GM13976 (cell line): Measurements from ENCODE around the gene ARHGAP26.
"Not testable (repeated sequence)": the region's sequence is repeated elsewhere in the genome, so short reads cannot be mapped to it uniquely, and the experiment has no call there.

ENCODE experiments used
- DNase-seq: peaks from one replicate; pipeline ENCODE4 v3.0.0; 2012; ENCODE audit warnings: low spot score
- in situ Hi-C: fragments of 300-500 bp; cut with MboI; formaldehyde crosslinking; loops from one replicate; pipeline ENCODE4 v1.12.0; 2022; ENCODE audit warnings: low sequenced_read_pairs, mixed read lengths, inconsistent platforms; ENCODE audit not compliant: unreplicated experiment
- TF ChIP-seq, protein P1 (sequence below): IDR thresholded peaks from 2 replicates; pipeline ENCODE4 v1.5.1; 2012; ENCODE audit warnings: borderline replicate concordance, mild to moderate bottlenecking; ENCODE audit not compliant: insufficient read depth; ENCODE audit errors: extremely low read depth, missing control alignments, control extremely low read depth

Gene ARHGAP26

DNA sequence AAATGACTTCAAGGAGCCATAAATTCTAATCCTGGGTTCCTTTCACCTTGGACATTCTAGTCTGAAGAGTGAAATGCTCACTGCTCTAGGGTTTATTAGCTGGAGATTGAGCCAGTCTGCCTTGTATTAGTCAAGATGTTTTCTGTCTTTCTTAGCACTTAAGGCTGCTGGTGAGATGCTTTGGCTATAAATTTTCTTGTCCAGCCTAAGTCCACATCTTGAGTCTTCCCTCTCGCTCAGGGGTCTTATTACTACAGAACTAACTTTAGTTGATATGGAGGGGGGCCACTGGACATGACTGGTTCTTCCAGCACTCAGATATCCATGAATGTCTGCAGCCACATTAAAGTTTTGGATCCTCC is 316.4 kb downstream of the ARHGAP26 start:
- in situ Hi-C loops = no loop called here
- no peak for DNase-seq
- TF ChIP-seq, protein P1, sequence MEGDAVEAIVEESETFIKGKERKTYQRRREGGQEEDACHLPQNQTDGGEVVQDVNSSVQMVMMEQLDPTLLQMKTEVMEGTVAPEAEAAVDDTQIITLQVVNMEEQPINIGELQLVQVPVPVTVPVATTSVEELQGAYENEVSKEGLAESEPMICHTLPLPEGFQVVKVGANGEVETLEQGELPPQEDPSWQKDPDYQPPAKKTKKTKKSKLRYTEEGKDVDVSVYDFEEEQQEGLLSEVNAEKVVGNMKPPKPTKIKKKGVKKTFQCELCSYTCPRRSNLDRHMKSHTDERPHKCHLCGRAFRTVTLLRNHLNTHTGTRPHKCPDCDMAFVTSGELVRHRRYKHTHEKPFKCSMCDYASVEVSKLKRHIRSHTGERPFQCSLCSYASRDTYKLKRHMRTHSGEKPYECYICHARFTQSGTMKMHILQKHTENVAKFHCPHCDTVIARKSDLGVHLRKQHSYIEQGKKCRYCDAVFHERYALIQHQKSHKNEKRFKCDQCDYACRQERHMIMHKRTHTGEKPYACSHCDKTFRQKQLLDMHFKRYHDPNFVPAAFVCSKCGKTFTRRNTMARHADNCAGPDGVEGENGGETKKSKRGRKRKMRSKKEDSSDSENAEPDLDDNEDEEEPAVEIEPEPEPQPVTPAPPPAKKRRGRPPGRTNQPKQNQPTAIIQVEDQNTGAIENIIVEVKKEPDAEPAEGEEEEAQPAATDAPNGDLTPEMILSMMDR = no peak

DNA sequence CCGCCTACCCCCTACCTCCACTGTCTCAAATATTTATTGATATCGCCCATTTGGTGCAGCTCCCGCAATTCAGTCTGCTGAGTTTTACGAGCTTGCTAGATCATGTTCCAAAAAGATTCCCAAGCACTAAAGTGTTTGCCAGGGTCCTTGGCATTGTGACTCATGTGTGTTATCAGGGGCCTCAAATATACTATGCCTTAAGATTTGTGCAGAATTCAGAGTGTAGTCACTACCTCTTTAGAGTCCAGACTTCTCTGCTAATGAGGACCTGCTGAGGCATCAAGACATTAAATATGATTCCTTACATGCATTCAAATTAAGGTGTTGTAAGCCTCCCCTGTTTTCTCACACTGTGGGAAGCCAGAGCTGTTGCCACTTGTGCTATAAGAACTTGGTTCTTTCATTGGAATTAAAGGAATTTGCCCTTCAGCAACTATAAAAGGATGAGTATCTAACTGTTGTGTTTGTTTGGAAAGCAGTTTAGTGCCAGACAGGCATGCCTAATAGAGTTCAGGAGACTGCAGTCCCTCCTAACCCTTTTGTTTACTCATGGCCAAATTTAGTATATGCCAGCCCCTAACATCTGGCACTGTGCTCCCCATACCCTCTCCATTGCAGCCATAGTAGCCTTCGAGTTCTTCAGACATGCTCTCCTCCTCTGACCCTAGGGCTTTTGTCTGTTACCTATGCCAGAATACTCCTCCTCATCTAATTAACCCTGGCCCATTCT is 316.9 kb downstream of the ARHGAP26 start:
- in situ Hi-C loops = no loop called here
- no peak for DNase-seq
- TF ChIP-seq, protein P1 = no peak

DNA sequence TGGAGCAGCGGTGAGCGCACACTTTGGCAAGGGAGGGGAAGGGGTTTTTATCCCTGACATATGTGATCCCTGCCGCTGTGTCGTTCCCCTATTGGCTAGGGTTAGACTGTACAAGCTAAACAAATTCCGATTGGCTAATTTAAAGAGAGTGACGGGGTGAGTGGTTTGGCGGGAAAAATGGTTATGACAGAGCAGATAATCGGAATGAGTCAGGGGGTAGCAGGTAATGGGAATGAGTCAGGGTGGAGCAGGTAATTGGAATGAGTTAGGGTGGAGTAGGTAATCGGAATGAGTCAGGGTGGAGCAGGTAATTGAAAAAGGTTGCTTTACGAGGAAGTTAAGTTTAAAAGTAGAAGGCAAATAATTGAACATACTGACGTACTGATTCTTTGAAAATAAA is 318.5 kb downstream of the ARHGAP26 start:
- DNase-seq, in situ Hi-C loops: not testable (repeated sequence)

DNA sequence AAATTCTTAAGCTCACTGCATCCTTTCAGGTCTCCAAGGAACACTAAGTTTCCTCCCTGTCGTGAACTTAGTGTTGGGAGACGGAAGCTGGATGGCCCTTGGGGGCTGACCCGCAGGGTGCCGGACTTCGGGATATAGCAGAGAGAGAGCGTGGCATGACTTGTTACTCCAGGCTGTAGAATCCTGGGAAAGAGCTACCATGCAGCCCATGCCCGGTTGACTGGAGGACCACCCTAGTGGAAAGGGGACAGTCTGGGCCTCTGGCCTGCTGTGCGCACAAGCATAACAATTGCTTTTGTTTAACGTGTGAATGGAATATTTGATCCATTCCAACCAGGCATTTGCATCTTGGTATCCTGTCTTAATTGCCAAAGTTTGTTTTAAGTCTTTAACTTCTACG is 319.9 kb downstream of the ARHGAP26 start:
- DNase-seq, in situ Hi-C loops: not testable (repeated sequence)

DNA sequence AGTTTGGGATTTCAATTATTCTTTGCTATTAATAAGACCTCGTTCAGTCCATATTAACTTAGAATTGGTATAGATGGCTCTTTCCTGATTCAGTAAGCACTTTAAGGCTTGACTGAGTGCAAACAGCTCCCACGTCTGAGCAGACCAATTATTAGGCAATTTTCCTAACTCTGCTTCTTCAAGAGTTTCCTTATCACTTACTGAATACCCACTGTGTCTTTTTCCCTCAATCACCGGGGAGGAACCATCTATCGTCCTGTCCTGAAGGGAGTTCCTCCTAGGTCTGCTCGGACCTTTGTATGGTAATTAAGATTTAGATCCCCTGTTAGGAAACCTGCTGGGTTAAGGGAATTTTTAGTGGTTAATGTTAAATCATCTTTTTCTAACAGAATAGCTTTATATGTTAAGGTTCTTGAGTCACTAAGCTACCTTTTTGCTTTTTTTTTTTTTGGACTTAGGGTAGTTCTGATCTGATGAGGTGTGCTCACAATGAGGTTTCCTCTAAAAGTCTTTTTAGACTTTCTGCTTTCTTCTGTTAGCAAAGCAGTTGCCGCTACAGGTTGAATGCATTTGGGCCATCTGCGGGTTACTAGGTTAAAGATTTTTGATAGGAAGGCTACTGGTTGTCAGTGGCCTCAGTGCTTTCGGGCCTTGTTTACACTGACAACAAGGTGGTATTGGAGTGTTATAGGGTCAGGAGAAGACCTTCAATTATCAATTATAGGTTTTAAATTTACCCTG is 322.7 kb downstream of the ARHGAP26 start:
- in situ Hi-C loops, DNase-seq: not testable (repeated sequence)

DNA sequence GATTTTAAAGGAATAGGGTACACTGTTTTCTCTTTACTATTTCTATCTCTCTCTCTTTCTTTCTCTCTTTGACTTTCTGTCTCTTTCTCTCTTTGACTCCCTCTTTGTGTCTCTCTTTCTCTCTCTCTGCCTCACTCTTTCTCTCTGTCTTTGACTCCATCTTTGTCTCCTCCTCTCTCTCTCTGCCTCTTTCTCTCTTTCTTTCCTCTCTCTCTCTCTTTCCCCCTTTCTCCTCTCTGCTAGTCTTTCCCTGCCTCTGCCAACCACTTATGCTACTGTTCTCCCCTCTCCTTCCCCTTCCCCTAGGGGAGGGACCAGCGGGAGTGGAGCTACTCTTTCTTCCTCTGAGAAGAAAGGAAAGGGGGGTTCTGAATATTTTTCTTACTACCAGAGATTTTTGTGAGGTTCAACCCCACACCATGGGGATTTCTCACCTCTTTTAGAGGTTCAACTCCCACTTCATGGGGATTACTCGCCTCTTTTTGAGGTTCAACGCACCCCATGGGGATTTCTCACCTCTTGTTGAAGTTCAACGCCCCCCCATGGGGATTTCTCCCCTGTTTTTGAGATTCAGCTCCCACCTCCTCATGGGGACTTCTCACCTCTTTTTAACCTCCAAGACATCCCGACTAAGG is 323.4 kb downstream of the ARHGAP26 start:
- in situ Hi-C loops = no loop called here
- TF ChIP-seq, protein P1 = no peak
- DNase-seq = peak; percentile 41

DNA sequence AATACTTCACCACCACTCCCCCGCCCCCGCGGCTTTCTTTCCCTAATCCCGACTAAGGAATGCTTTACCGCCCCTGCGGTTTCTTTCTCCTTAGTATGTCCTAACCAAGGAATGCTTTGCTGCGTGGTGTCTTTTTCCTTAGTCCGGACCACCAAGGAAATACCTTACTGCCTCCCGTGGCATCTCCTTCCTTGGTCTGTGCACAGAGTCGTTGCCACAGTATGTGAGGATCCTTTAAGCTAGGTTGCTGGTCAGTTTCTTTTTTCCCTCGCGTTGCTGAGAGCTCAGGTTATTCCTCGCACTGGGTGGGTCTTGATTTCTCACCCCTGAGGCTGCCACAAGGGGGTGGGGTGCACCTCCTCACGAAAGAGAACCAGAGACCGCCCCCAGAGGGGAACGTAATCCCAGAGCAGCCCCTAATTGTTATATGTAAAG is 323.9 kb downstream of the ARHGAP26 start:
- TF ChIP-seq, protein P1 = peak; percentile 24
- DNase-seq = no peak
- in situ Hi-C loops = no loop called here

DNA sequence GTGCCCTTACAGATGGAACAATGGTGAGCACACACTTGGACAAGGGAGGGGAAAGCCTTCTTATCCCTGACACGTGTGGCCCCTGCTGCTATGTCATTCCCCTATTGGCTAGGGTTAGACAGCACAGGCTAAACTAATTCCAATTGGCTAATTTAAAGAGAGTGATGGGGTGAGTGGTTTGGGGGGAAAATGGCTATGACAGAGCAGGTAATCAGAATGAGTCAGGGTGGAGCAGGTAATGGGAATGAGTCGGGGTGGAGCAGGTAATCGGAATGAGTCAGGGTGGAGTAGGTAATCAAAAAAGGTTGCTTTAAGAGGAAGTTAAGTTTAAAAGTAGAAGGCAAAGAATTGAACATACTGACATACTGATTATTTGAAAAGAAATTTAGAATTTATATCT is 324.4 kb downstream of the ARHGAP26 start:
- in situ Hi-C loops, DNase-seq: not testable (repeated sequence)
